Brain microvascular endothelial cell (primary cell): ENCODE results near the gene RARG.
A peak's percentile ranks its signal among the peaks of the same experiment; 100 is the strongest.

Source experiments
- DNase-seq: peaks from one replicate; pipeline ENCODE4 v3.0.0-alpha.2; 2020
- H3K27ac ChIP-seq: fragments of 250-450 bp; sonication (Bioruptor Pico); 2 replicates; pipeline ENCODE4 v1.5.1; 2020; ENCODE audit warnings: mild to moderate bottlenecking, moderate library complexity
- H3K27me3 ChIP-seq: fragments of 250-450 bp; sonication (Bioruptor Pico); replicated peaks from 2 replicates; pipeline ENCODE4 v1.5.1; 2020; ENCODE audit warnings: mild to moderate bottlenecking
- H3K36me3 ChIP-seq: fragments of 250-450 bp; sonication (Bioruptor Pico); replicated peaks from 2 replicates; pipeline ENCODE4 v1.5.1; 2020; ENCODE audit warnings: mild to moderate bottlenecking
- H3K4me3 ChIP-seq: 2 replicates; pipeline ENCODE4 v1.5.1; 2011; ENCODE audit warnings: low read depth, mild to moderate bottlenecking, control low read depth, low read length, moderate library complexity
- CTCF ChIP-seq: IDR thresholded peaks from 2 replicates; pipeline ENCODE4 v1.5.1; 2011; ENCODE audit warnings: low read depth, mild to moderate bottlenecking, moderate library complexity, low read length, control low read depth, inconsistent platforms; ENCODE audit errors: missing control alignments
- in situ Hi-C: cut with HindIII; loops from 2 replicates; pipeline ENCODE4 v1.10.0; 2017; ENCODE audit warnings: low sequenced_read_pairs, low pct_ligation_motif_present

RARG gene

GRCh38 chr12:53233671-53234121 is 1.7 kb upstream of the RARG start:
- TF ChIP-seq CTCF = peak; percentile 23

GRCh38 chr12:53232646-53233461 is 845 bp upstream of the RARG start:
- no peak overlapping the region for H3K27ac ChIP-seq
- H3K27me3 ChIP-seq = no peaks in the 10 kb centered on the region
- in situ Hi-C loops = no loop called here

More at GRCh38 chr12:53233671-53234121, 1.7 kb upstream of the RARG start:
- DNase-seq = no peak
- H3K4me3 ChIP-seq = no peak overlapping the region
- H3K27ac ChIP-seq = no peak overlapping the region
- H3K36me3 ChIP-seq = no peaks in the 10 kb centered on the region
- in situ Hi-C loops = no loop called here
- H3K27me3 ChIP-seq = no peaks in the 10 kb centered on the region

GRCh38 chr12:53231671-53231920 is 413 bp downstream of the RARG start:
- DNase-seq = no peak
- in situ Hi-C loops = no loop called here
- Histone ChIP-seq H3K4me3 (peak overlapping the region; percentile 60), H3K27me3 (no peaks in the 10 kb centered on the region), H3K27ac (no peak overlapping the region), H3K36me3 (no peaks in the 10 kb centered on the region)
- no peak for TF ChIP-seq CTCF

More at GRCh38 chr12:53232646-53233461, 845 bp upstream of the RARG start:
- no peak for DNase-seq
- Histone ChIP-seq H3K36me3 (no peaks in the 10 kb centered on the region), H3K4me3 (peak overlapping the region; percentile 60)
- TF ChIP-seq CTCF = no peak

- DNase-seq = no peak
- in situ Hi-C loops = no loop called here
- TF ChIP-seq CTCF = no peak
- Histone ChIP-seq H3K27ac (no peak overlapping the region), H3K27me3 (no peaks in the 10 kb centered on the region), H3K36me3 (no peaks in the 10 kb centered on the region), H3K4me3 (no peak overlapping the region)
Measured at GRCh38 chr12:53230108-53230845, 1.7 kb downstream of the RARG start.

GRCh38 chr12:53229454-53229853 is 2.6 kb downstream of the RARG start:
- in situ Hi-C loops = no loop called here
- H3K4me3 ChIP-seq = no peak overlapping the region
- H3K27me3 ChIP-seq = no peaks in the 10 kb centered on the region
- no peak for DNase-seq
- TF ChIP-seq CTCF = no peak
- no peak overlapping the region for H3K27ac ChIP-seq
- H3K36me3 ChIP-seq = no peaks in the 10 kb centered on the region
